Thyroid gland (tissue), 4 donors: Measurements from ENCODE around the gene RCAN1.

ENCODE experiments used
- CTCF ChIP-seq, 6 experiments: fragments of 200-600 bp in 3 of 6; fragments of 450-650 bp in 3 of 6; sonication (generic) in 3 of 6; IDR thresholded peaks; one replicate each; pipeline ENCODE4 v1.5.1; 2016 to 2019; ENCODE audit warnings: antibody characterized with exemption in 6 of 6, mild to moderate bottlenecking in 2 of 6, inconsistent platforms in 1 of 6, moderate library complexity in 1 of 6
- POLR2A ChIP-seq, 2 donors: fragments of 450-650 bp; IDR thresholded peaks; one replicate each; pipeline ENCODE4 v1.6.1; 2017; ENCODE audit warnings: antibody characterized with exemption in 2 of 2, mild to moderate bottlenecking in 2 of 2, moderate library complexity in 1 of 2

- TF ChIP-seq CTCF (IDR thresholded peaks at IDR 0.05), result no peak
- TF ChIP-seq POLR2A (IDR thresholded peaks at IDR 0.05), result no peak
Observed at GRCh38 chr21:34522284-34522683, 92.6 kb downstream of the RCAN1 start.
